HG03108 (cell line): ENCODE results near the gene KRT7.

Source experiments
- ATAC-seq: cut with Tn5 transposase; IDR thresholded peaks from one replicate; pipeline ENCODE4 v1.9.1; 2021; ENCODE audit warnings: moderate library complexity; ENCODE audit not compliant: unreplicated experiment

Gene KRT7

DNA sequence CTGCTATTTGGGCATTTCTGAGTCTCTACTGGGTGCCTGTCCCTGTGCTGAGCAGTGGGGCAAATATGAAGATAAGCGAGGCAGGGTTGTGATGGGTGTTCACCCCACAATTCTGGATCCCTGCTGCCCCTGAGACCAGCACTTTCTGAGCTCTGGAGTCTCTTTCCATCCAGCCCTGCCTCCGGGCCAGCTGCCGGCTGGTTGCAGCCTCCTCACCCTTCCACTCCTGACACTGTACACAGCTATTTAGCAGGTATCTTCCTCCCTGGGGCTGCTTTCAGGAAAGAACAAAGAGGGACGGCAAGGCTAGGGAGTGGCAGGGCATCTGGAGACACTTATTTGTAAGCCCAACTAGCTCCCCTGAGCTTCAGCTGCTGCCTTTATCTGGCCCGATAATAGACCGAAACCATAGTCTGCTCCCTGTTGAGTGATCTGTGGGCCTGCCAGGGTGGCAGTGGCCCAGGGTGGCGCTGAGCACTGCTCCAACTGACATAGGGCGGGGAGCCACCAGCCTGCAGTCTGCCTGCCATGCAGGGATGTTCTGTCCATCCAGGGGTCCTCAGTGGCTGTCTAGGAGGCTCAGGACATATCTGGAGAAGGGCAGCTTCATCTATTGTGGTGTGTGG lies 33.6 kb upstream of the KRT7 start:
- no peak for ATAC-seq

DNA sequence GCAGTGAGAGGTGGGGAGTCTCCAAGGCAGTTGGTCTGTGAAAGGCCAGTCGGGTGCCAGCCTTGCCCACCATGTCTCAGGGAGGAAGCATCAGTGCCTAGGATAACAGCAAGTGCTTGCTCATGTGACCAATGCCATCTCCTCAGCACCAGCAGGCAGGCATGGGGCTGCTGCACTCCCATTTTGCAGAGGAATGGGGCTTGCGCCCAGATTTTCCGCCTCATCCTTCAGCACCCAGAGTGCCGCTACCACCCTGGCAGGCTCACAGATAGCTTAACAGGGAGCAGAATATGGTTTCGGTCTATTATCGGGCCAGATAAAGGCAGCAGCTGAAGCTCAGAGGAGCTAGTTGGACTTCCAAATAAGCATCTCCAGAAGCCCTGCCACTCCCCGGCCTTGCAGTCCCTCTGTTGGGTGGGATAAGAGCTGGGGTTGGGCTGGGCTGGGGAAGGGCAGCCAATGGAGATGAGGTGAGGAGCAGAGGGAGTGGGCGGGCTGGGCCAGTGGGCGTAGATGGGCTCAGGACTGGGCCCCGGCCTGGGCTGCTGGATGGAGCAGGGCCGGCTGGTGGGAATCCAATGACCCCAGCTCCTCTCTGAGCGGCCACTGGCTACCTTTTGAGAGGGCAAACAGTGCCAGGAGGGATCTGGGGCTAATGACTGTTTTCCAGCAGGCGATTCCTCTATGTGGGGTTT lies 32.8 kb upstream of the KRT7 start:
- ATAC-seq = no peak

DNA sequence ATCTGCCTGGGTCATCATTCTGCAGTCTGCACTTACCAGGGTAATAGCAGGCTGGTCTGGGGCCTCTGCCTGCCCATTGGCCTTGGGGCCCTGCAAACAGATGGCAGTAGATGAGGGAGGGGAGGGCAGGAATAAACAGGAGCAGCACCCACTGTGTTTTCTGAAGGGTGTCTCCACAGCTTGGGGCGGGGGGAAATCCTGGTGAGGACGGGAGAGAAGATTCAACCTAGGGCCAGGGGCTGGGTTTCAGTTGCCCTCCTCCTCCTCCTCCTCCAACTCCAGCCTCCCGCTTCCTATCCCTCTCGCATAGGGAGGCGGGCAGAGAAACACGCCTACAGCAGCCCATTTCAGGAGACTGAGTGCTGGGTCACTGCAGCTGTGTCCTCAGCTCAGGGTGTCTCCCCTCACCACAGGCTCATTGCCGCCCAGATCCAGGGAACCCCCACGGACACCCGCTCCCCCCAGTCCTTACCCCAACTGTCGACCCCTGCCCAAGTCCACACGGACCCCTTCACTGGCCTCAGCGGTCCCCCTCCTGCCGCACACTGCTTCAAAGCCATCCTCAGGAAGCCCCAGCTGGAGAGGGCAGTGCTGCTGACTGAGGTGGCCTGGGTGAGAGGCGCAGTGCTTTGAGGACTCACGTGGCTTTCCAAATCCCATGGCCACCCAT lies 32.1 kb upstream of the KRT7 start:
- no peak for ATAC-seq

DNA sequence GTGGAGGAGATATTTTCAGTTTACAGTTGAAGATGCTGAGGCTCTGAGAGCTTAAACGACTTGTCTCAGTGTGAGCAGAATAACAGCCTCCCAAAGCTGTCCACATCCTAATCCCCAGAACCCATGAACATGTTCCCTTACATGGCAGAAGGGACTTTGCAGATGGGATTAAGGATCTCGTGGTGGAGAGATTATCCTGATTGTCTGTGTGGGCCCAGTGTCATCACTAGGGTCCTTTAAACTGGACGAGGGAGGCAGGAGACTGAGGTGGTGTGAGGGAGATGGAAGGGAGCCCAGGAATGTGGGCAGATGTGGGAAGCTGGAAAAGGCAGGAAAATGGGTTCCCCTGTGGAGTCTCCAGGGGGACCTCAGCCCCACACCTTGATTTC lies 31.6 kb upstream of the KRT7 start:
- ATAC-seq = no peak

DNA sequence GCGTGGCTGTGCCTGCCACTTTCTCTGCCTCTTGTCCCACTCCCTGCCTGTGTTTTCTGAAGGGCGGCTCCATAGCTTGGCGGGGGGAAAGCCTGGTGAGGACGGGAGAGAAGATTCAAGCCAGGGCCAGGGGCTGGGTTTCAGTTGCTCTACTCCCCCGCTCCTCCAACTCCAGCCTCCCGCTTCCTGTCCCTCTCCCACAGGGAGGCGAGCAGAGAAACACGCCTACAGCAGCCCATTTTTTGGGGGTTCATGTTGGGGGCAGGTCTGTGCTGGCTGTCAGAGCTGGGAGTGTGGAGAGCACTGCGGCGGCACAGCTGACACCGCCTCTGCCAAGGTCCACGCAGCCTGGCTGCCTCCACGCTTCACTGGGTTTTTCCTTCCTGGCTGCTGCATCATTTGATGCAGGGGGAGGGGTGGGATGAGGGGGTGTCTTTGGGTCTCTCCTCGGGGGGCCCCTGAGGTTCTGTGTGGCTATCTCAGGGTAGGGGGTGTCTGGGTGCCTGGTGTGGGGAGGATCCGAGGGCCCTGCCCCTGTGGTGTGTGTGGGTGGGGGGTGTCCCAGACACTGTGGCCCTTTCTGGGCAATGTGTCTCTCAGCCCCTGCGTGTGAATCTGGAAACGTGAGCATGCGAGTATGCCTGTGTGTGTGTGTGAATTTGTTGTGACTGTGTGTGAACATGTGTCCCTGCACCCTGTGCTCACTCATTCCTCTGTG lies 30.5 kb upstream of the KRT7 start:
- no peak for ATAC-seq

DNA sequence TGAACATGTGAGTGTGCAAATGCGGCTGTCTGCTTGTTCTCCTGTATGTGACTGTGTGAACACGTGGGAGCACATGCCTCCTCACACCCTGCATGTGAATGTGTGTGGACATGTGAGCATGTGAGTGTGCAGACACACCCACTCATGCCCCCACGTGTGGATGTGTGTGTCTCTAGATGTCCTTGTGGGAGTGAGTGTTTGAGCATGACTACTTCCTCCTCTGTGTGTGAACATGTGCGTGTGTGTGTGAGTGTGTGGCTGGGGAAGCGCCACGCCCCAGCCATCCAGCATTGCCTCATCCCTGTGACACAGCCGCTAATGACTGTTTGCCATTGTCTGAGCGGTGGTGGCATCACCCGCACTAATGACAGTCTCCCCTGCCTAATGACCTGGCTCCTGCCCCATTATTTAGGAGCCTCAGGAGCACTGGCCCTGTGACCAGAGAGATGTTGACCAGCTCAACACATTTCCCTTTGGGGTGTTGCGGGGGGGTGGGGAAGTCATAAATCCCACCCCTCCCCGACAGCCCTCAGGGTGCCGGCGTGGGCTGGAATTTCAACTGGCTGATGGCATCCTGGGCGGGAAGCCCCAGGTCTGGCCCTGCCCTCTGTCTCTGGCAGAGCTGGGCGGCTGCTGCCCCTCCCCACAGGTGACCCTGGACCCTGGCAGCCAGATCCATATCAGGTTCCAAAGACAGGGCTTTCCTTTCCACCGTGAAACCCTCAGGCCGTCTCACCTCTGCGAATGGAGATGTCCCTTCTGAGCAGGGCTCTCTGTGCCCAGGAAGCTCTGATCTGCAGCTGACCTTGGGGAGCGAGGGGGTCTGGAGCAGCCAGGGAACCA lies 29.7 kb upstream of the KRT7 start:
- no peak for ATAC-seq

DNA sequence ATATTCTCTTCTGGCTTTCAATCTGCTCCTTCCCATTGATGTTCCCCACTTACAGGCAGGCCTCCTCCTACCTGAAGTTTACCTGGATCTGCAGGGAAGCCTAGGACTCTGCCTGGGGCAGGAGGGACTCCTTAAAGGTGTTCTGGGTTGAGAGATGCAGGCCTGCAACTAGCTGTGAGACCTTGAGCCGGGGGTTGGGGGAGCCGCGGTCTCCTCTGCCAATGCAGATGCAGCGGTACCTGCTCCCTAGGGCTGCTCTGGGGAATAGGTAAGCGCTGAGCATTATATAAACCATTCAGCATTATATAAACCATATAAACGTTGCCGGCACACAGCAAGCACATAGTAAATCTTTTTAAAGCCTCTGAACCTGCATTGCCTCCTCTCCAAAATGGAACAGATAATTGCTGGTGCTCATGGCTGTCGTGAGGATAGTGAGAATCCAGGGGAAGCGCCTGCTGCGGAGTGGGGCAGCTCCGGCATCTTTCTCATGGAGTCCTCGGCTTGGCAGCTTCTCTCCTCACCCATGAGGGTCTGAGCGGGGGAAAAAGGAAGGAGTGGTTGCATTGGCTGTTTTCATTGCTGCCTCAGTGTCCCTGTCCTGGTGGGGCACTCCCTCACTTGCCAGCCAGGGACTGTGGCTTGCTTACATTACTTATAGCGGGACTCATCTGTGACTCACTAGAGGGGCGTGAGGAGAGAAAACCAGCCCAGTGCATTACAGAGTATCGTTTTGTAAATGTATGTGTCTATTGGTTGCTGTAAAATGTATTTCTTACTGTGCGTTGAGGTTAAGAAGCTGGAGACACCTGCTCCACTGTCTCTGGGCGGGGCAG lies 28.7 kb upstream of the KRT7 start:
- no peak for ATAC-seq

DNA sequence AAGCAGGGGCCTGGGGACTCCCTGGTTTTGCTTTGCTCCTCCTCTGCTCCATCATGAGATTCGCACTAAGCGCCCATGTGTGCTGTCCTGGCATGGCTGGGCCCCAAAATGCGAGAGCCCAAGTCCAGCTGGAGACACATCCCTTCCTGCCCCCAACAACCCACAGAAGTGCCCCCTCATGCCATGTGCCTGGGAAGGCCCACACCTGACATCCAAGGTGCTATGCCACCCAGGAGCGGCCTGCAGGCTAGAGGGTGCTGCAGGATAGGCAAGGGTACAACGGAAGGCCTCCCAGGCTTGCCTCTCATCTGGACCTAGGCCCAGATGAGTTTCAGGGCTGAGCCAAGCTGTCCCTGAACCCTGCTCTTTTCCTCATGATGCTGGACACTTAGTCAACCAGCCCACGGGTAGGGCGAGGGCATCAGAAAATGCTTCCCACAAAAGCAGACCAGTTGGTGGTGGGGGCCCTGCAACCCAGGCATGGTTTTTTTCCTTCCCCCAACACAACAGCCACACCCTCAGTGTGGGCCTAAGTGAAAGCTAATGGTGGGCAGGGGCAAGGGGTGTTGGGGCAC lies 28.0 kb upstream of the KRT7 start:
- no peak for ATAC-seq

DNA sequence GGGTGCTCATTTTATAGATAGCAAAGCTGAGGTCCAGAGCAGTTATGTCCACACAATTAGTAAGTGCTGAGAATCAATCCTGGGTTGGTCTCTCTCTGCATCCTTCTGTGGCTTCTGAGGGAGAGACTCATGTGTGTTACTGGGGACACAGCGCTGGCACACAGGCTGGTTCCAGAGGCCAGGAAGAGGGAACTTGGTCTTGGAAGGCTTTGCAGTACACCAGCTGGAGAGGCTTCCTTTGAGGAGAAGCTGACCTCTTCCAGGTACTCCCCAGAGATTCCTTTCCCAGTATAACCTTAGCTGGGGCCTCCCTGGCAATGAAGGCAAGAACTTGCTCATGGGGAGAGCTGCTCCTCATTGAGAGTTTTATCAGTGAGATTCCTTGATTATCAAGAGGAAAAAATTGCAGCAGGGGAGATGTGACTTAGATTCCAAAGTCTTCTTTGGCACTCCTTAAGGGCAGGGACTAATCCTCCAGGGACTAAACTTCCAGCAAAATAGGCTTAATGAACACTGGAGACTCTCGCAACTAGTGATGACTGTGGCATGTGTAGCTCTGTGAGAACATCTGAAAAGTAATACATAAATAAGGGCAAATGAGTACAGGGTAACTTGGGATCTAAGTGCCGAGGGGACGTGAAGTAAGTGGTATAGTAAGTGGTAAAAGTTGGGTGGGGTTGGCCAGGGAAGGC lies 27.3 kb upstream of the KRT7 start:
- no peak for ATAC-seq

DNA sequence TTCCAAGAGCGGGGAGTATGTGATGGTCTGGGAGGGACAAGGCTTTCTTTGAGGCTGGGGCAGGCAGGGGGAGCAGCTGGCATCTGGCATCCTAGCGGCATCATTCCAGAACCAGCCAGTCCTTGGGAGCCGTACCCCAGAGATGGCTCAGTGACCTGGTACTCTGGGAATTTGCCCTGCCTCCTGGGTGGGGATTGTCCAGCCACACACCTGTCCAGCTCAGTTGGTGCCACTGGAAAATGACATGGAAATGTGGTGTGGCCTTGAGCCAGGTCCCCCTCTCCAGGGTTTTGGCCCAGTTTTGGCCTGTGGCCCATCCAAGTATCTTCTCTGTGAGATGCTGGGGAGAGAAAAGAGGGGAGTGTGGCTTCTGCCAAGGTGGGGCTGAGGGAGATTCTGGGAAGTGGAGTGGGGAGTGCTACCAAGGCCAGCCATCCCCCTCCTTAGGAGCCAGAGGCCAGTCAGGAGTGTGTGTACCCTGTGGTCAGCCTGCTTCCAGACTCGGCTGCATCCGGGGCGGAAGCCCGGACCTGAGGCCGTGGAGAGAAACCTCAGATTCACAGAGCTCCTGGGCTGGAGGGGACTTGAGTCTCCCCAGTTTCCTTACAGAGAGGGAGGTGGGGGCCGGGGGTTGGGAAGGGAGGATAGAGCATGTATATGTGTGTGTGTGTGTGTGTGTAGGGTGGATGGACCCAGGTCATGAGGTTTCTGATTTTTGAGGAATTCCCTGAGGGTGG lies 26.6 kb upstream of the KRT7 start:
- ATAC-seq = no peak

DNA sequence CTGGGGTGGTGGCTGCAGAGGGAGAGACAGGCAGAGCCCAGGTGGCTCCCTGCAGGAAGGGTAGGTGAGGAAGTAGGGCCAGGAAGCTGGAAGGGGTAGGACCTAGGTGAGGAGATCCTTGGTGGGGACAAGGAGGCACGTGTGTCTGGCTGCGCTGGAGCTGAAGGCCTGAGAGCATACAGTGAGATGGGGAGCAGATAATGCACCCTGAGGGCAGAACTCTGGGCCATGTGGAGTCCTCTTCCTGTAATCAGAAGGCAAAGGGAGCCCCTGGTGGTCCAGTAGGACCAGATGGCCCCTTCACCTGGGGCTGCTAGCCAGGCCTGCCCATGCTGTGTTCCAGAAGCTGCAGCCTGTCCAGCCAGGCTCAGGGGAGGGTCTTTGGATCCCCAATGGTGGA lies 25.9 kb upstream of the KRT7 start:
- no peak for ATAC-seq

DNA sequence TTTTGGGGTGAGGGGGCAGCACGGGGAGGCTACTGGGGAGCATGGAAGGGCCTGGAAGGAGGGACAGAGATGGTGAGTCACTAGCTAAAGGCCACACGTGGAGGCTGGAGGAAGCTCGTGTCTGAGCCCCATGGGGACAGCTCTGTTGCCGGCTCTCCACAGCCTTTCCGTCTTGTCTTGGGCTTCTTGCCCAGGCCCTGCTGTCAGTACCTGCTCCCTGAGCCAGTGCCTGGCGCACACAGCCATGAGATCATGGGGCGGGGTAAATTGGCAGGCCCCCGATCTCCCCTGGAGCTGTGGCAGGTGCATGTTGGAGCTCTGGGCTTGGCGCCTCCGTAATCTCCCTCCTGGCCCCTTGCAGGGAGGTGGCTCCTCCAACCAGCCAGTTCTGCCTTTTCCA lies 25.1 kb upstream of the KRT7 start:
- ATAC-seq = no peak

DNA sequence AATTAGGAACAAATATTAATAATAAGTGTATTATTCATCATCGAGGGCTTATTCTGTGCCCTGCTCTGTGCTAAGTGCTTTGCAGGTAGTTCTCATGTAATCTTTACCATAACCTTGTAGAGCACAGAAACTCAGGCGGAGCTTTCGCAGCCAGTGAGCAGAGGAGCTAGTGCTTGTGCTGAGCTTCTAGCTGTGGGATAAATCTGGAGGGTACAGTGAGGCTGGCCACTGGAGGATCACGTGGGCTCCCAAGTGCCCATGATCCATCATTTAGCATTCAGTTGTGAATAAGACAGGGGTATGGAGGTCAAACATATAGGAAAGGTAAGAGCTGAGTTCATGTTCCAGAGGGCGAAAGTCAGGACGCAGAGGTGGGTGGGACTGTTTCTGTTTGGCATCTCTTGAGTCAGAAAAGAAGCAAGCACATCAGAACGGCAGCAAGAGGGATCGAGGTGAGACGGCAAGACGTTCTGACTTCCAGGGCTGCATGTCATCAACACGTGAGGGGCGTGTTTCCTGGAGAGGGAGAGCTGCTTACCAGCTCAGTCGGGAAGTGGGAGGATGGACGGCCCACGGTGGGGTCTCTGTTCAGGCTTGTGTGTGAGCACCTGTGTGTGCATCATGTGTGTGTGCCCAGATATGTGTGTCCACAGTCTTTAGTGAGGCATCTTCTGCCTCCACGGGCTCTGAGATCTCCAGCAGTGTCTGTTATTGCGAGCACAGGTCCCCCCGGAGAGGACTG lies 24.4 kb upstream of the KRT7 start:
- no peak for ATAC-seq

DNA sequence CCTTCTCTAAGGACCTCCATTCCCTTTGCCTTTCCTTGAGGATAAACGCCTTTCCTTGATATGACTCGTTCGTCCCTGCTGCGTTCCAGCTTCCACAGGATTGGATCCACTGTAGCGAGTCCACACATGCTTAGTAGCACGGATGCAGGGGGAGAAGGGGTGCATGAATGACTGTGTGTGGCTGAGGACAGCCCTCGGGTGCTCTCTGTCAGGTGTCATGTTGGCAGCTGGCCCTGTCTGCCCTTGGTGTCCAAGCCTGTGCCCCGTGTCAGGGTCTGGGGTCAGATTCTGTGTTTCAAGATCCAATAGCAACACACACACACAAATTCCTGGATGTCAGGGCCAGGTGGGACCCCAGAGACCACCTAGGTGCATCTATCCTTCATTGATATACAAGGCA lies 23.7 kb upstream of the KRT7 start:
- no peak for ATAC-seq

DNA sequence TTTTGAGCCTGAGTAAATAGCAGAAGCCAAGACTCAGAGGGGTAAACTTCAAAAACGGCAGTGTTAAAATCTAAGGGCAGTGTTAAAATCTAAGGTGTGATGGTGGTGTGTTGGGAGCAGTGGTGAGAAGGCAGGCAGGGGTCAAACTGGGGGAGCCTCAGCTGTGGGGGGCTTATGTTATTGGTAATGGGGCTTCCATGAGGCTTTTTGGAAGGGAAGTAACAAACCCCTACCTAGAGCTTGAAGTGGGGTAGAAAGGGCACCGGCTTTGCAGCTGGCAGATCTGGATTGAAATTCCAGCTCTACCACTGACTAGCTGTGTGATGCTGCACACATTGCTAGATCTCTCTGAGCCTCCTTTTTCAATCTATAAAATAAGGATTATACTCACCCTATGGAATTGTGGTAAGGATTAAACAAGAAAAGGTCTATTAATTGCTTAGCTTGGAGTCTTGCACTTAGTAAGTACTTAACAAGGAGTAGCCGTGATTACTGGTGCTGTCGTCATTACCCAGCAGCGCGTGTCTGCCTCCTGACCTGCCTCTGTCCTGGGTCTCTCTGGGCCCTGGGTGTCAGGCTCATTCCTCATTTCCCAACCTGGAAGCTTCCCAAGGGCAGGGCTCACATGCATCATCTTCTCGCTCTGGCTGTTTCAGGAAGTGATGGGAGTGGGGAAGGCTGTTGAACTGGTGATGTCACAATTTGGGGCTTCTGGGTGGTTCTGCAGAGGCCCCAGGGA lies 22.7 kb upstream of the KRT7 start:
- ATAC-seq = no peak

DNA sequence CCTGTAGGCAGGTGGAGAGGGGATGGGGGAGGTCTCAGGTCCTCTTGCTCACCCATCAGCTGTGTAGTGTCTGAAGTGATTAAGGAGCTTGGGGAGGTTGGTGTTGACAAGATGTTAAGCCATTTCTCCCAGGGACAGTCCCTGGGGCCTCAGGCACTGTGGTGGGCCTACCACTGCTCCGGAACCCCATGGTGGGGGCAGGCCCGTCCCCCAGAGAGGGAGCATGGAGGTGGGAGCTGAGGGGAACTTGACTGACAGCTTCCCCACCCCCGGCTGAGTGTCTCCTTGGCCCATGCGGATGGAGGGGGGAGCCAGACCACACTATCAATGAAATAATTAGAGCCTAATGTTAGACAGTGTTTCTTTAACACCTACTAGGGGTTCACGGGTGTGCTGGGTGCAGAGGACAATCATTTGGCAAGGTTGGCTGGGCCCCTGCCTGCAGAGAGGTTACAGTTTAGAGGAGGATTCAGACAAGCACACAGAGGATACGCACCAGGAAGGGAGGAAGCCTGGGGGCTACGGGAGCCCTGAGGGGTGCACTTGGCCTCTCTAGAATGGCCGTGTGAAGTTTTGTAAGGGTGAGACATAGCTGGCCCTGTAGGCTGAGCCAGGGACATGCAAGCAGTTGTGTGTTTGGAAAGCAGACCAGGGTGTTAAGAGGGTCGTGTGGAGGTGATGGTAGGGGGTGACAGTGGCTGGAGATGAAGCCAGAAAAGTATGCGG lies 22.0 kb upstream of the KRT7 start:
- ATAC-seq = no peak
